ENCODE data around the gene NUP210L. TPM values are rescaled to one million over a fixed set of nuclear protein-coding genes. Genes with fewer than 3 reads are reported as not detected.

NUP210L gene
- total and polyA plus RNA-seq, 2 experiments from 2014 or later, result 0.10 TPM; not detected in 1

DNA sequence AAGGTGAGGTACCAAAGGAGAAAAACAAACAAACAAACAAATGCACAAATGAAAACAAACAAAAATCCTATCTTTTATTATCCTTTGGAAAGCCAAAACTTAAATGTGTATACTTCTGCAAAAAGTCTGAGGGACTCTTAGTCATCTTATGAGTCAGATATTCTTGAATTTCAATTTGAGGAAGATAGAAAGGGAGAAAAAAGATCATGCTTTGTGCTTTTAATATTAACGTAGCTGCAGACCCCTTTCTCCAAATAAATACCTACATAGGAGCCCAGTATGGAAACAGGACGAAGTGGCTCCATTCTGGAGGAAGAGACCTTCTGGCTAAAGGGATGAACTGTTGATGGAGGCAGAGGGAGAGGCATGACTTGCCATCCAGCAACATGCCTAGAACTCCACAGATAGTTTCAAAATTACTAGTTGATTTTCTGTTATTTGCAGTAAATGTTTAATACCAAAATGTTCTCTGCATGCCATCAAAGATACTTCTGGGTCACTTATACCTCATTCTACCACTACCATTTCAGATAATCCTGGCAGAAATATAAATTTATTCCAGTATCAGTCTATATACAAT, 25.4 kb downstream of the NUP210L start:
- Mint-ChIP-seq H3K27me3 (ENCODE audit: insufficient read depth, low read depth, poor library complexity) (no peaks in the 10 kb centered on the region), H3K27ac (no peak overlapping the region), H3K9me3 (no peaks in the 10 kb centered on the region), H3K4me3 (no peak overlapping the region), H3K36me3 (ENCODE audit: low read depth) (no peaks in the 10 kb centered on the region), H3K4me1 (no peaks in the 10 kb centered on the region)
- Histone ChIP-seq H2AFZ (no peak overlapping the region), H3K27me3 (ENCODE audit: insufficient read depth) (no peaks in the 10 kb centered on the region), H3K4me2 (no peak overlapping the region), H3K9me2 (ENCODE audit: insufficient read depth) (no peaks in the 10 kb centered on the region), H3K79me2 (replicated peaks; ENCODE audit: insufficient read depth) (no peaks in the 10 kb centered on the region), H3K4me1 (ENCODE audit: insufficient read depth) (no peaks in the 10 kb centered on the region), H3F3A (replicated peaks; ENCODE audit: low read depth) (no peaks in the 10 kb centered on the region), H3K36me3 (ENCODE audit: insufficient read depth) (no peaks in the 10 kb centered on the region), H4K20me1 (replicated peaks; ENCODE audit: insufficient read depth) (no peaks in the 10 kb centered on the region), H3K4me3 (no peak overlapping the region), H3K27ac (ENCODE audit: low read depth) (no peak overlapping the region)
- TF ChIP-seq EZH2 (IDR thresholded peaks at IDR 0.05; ENCODE audit: low read depth, unreplicated experiment) (no peak), POLR2AphosphoS5 (IDR thresholded peaks at IDR 0.05; ENCODE audit: low read depth) (no peak), JUNB (IDR thresholded peaks at IDR 0.05; ENCODE audit: unreplicated experiment) (no peak), EZH2phosphoT487 (IDR thresholded peaks at IDR 0.05; ENCODE audit: unreplicated experiment) (no peak), ZNF114 (CRISPR knock-in tag; IDR thresholded peaks at IDR 0.05) (no peak), ZNF331 (CRISPR knock-in tag; IDR thresholded peaks at IDR 0.05; ENCODE audit: low read depth) (no peak), CREB1 (CRISPR knock-in tag; IDR thresholded peaks at IDR 0.05; ENCODE audit: low read depth) (no peak), NANOG (IDR thresholded peaks at IDR 0.05; ENCODE audit: borderline replicate concordance) (no peak), STAT1 (IDR thresholded peaks at IDR 0.05; ENCODE audit: unreplicated experiment) (no peak)
- TF ChIP-seq, protein P1, sequence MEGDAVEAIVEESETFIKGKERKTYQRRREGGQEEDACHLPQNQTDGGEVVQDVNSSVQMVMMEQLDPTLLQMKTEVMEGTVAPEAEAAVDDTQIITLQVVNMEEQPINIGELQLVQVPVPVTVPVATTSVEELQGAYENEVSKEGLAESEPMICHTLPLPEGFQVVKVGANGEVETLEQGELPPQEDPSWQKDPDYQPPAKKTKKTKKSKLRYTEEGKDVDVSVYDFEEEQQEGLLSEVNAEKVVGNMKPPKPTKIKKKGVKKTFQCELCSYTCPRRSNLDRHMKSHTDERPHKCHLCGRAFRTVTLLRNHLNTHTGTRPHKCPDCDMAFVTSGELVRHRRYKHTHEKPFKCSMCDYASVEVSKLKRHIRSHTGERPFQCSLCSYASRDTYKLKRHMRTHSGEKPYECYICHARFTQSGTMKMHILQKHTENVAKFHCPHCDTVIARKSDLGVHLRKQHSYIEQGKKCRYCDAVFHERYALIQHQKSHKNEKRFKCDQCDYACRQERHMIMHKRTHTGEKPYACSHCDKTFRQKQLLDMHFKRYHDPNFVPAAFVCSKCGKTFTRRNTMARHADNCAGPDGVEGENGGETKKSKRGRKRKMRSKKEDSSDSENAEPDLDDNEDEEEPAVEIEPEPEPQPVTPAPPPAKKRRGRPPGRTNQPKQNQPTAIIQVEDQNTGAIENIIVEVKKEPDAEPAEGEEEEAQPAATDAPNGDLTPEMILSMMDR (conservative IDR thresholded peaks at IDR 0.05; ENCODE audit: low read depth in 2 of 2), result no peak
- TF ChIP-seq, protein P2, sequence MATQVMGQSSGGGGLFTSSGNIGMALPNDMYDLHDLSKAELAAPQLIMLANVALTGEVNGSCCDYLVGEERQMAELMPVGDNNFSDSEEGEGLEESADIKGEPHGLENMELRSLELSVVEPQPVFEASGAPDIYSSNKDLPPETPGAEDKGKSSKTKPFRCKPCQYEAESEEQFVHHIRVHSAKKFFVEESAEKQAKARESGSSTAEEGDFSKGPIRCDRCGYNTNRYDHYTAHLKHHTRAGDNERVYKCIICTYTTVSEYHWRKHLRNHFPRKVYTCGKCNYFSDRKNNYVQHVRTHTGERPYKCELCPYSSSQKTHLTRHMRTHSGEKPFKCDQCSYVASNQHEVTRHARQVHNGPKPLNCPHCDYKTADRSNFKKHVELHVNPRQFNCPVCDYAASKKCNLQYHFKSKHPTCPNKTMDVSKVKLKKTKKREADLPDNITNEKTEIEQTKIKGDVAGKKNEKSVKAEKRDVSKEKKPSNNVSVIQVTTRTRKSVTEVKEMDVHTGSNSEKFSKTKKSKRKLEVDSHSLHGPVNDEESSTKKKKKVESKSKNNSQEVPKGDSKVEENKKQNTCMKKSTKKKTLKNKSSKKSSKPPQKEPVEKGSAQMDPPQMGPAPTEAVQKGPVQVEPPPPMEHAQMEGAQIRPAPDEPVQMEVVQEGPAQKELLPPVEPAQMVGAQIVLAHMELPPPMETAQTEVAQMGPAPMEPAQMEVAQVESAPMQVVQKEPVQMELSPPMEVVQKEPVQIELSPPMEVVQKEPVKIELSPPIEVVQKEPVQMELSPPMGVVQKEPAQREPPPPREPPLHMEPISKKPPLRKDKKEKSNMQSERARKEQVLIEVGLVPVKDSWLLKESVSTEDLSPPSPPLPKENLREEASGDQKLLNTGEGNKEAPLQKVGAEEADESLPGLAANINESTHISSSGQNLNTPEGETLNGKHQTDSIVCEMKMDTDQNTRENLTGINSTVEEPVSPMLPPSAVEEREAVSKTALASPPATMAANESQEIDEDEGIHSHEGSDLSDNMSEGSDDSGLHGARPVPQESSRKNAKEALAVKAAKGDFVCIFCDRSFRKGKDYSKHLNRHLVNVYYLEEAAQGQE (IDR thresholded peaks at IDR 0.05; ENCODE audit: unreplicated experiment), result no peak
- TF ChIP-seq, protein P3, sequence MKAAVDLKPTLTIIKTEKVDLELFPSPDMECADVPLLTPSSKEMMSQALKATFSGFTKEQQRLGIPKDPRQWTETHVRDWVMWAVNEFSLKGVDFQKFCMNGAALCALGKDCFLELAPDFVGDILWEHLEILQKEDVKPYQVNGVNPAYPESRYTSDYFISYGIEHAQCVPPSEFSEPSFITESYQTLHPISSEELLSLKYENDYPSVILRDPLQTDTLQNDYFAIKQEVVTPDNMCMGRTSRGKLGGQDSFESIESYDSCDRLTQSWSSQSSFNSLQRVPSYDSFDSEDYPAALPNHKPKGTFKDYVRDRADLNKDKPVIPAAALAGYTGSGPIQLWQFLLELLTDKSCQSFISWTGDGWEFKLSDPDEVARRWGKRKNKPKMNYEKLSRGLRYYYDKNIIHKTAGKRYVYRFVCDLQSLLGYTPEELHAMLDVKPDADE (IDR thresholded peaks at IDR 0.05), result no peak
- TF ChIP-seq, protein P4, sequence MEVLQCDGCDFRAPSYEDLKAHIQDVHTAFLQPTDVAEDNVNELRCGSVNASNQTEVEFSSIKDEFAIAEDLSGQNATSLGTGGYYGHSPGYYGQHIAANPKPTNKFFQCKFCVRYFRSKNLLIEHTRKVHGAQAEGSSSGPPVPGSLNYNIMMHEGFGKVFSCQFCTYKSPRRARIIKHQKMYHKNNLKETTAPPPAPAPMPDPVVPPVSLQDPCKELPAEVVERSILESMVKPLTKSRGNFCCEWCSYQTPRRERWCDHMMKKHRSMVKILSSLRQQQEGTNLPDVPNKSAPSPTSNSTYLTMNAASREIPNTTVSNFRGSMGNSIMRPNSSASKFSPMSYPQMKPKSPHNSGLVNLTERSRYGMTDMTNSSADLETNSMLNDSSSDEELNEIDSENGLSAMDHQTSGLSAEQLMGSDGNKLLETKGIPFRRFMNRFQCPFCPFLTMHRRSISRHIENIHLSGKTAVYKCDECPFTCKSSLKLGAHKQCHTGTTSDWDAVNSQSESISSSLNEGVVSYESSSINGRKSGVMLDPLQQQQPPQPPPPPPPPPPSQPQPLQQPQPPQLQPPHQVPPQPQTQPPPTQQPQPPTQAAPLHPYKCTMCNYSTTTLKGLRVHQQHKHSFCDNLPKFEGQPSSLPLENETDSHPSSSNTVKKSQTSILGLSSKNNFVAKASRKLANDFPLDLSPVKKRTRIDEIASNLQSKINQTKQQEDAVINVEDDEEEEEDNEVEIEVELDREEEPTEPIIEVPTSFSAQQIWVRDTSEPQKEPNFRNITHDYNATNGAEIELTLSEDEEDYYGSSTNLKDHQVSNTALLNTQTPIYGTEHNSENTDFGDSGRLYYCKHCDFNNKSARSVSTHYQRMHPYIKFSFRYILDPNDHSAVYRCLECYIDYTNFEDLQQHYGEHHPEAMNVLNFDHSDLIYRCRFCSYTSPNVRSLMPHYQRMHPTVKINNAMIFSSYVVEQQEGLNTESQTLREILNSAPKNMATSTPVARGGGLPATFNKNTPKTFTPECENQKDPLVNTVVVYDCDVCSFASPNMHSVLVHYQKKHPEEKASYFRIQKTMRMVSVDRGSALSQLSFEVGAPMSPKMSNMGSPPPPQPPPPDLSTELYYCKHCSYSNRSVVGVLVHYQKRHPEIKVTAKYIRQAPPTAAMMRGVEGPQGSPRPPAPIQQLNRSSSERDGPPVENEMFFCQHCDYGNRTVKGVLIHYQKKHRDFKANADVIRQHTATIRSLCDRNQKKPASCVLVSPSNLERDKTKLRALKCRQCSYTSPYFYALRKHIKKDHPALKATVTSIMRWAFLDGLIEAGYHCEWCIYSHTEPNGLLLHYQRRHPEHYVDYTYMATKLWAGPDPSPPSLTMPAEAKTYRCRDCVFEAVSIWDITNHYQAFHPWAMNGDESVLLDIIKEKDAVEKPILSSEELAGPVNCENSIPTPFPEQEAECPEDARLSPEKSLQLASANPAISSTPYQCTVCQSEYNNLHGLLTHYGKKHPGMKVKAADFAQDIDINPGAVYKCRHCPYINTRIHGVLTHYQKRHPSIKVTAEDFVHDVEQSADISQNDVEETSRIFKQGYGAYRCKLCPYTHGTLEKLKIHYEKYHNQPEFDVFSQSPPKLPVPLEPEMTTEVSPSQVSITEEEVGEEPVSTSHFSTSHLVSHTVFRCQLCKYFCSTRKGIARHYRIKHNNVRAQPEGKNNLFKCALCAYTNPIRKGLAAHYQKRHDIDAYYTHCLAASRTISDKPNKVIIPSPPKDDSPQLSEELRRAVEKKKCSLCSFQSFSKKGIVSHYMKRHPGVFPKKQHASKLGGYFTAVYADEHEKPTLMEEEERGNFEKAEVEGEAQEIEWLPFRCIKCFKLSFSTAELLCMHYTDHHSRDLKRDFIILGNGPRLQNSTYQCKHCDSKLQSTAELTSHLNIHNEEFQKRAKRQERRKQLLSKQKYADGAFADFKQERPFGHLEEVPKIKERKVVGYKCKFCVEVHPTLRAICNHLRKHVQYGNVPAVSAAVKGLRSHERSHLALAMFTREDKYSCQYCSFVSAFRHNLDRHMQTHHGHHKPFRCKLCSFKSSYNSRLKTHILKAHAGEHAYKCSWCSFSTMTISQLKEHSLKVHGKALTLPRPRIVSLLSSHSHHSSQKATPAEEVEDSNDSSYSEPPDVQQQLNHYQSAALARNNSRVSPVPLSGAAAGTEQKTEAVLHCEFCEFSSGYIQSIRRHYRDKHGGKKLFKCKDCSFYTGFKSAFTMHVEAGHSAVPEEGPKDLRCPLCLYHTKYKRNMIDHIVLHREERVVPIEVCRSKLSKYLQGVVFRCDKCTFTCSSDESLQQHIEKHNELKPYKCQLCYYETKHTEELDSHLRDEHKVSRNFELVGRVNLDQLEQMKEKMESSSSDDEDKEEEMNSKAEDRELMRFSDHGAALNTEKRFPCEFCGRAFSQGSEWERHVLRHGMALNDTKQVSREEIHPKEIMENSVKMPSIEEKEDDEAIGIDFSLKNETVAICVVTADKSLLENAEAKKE (CRISPR knock-in tag; IDR thresholded peaks at IDR 0.05), result no peak
- no peak for DNase-seq (ENCODE audit: low spot score)
- no peak for ATAC-seq
